IPS-NIHi7 (cell line): ENCODE measurements around the gene ZNF43.
"Not testable (repeated sequence)": the region's sequence is repeated elsewhere in the genome, so short reads cannot be mapped to it uniquely, and the experiment has no call there.

ENCODE experiments used
- DNase-seq: peaks from one replicate; pipeline ENCODE4 v3.0.0; 2012; ENCODE audit warnings: mixed read lengths; ENCODE audit errors: extremely low spot score

Gene ZNF43

DNA sequence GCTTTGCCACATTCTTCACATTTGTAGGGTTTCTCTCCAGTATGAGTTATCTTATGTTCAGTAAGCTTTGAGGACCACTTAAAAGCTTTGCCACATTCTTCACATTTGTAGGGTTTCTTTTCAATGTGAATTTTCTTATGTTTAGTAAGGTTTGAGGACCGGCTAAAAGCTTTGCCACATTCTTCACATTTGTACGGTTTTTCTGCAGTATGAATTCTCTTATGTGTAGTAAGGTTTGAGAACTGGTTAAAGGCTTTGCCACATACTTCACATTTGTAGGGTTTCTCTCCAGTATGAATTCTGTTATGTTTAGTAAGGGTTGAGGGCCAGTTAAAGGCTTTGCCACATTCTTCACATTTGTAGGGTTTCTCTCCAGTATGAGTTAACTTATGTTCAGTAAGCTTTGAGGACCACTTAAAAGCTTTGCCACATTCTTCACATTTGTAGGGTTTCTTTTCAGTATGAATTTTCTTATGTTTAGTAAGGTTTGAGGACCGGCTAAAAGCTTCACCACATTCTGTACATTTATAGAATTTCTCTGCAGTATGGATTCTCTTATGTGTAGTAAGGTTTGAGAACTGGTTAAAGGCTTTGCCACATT is 27.5 kb downstream of the ZNF43 start:
- DNase-seq = not testable (repeated sequence)

DNA sequence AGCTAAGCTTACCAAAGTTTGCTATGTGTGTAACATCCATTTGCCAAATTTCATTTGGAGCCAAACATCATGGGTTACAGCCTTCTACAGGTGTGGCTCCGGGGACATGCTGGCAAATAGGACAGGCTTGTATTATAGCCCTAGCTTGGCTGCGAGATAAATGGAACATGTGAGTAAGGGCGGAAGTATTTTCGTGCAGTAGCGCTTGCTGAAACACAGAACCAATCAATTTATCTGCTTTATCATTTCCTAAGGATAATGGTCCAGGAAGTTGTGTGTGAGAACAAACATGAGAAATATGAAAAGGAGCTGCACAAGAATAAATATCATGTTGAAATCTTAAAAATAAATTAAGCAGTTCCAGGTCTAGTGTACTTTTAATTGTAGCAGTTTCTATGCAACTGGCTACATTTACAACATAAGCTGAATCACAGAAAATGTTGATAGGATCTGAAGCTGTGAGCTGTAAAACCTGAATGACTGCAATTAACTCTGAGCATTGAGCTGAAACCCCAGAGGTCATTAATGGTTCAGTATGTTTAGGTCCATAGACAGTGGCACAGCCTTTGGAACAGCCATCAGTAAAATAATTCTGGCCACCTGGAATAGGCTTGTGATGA is 46.4 kb downstream of the ZNF43 start:
- DNase-seq = no peak

DNA sequence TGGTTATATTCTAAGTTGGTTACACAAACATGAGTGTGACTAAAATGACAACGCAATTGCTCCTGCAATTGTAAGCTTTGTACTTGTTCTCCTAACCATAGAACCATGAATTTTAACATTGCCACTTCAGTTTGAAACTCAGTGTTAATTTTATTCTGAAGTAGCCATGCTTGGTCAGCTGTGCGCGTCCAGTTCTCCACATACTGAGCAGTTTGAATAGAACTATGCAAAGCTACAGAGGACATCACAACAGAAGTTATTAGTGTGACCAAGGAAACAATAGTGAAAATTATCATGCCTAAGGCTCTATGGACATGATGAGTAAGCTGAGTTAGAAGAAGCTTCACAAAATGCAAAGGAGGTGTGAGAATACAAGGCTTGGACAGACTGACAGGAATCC is 49.0 kb downstream of the ZNF43 start:
- no peak for DNase-seq

DNA sequence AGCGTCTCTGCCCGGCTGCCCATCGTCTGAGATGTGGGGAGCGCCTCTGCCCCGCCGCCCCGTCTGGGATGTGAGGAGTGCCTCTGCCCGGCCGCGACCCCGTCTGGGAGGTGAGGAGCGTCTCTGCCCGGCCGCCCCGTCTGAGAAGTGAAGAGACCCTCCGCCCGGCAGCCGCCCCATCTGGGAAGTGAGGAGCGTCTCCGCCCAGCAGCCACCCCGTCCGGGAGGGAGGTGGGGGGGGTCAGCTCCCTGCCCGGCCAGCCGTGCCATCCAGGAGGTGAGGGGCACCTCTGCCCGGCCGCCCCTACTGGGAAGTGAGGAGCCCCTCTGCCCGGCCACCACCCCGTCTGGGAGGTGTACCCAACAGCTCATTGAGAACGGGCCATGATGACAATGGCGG is 60.2 kb downstream of the ZNF43 start:
- DNase-seq = not testable (repeated sequence)

DNA sequence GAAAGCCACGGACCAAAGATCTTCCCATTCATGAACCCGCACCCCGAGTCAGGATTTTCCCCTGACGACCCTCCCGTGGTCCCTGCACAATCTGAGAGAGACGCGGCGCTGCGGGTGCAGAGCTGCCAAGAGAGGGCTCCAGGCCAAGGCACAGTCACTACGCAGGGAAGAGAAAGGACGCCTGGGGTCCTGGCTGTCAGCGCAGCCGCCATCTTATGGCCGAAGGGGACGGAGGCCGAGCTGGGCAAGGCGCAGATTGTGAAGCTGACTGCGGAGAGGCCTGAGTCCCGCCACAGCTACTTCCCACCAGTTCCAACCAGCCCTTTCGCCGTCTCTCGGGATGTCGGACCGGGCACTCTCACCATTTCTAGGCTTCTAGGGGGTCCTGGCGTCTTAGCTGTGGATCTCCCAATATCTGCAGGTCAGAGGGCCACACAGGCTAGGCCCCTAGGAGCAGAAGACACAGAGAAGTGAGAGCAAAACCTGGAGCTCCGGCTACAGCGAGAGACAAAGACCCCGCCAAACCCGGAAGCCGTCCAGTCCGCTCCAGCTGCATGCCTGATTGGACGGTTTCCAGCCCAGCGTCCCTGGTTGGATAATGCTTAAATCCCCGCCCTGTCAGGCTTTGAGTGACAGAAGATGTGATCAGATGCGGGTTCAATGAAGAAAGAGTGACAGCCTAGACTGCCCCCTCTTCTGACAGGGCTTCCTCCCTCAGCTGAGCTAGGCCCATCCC is 68.7 kb downstream of the ZNF43 start, which contains the start of gene ZNF100:
Gene ZNF100 (minus strand): TSS at position 515 of the 736 bp plus-strand sequence. CDS start 150 bp downstream, at position 365.
- DNase-seq = peak; percentile 85

DNA sequence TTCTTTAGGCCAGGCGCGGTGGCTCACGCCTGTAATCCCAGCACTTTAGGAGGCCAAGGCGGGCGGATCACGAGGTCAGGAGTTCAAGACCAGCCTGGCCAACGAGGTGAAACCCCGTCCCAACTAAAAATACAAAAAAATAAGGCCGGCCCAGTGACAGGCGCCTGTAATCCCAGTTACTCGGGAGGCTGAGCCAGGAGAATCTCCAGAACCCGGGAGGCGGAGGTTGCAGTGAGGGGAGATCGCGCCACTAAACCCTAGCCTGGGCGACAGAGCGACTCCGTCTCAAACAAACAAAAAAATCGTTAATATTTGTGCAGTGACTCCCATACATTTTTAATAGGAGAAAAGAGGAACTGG is 69.3 kb downstream of the ZNF43 start:
- DNase-seq = not testable (repeated sequence)

DNA sequence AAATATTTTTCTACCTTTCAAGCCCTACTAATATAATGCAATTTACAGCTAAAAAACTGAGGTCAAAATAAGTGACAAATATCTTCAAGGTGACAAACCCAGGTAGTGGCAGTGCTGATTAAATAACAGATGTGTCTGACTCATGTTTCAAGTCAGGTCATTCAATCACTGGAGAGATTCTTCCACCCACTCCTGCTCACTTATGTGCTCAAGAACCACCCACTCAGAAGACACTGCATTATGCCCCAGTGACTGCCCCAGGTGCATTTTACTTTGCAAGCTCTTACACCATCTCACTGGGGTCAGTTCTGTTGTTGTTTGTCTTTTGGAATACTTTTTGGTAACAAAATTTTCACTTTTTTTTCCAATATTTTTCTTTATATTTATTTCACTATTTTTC is 70.8 kb downstream of the ZNF43 start:
- no peak for DNase-seq

DNA sequence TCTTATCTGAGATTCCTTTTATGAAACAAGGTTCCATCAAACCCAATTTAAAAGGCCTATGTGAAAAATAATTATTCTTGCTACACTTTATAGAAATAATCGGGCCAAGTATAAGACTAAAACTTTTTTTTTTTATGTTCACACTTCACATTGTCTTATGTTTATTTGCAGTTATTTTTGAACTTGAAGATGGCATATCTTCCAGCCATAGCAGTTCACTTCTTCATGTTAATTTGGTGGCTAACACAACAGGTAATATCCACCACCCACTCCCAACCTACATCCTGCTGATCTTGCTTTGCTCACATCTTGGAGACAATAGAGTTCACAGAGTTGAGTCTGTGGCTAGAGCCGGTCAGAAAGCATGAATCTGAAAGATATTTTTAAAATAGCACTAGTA is 74.4 kb downstream of the ZNF43 start:
- not testable (repeated sequence) for DNase-seq

DNA sequence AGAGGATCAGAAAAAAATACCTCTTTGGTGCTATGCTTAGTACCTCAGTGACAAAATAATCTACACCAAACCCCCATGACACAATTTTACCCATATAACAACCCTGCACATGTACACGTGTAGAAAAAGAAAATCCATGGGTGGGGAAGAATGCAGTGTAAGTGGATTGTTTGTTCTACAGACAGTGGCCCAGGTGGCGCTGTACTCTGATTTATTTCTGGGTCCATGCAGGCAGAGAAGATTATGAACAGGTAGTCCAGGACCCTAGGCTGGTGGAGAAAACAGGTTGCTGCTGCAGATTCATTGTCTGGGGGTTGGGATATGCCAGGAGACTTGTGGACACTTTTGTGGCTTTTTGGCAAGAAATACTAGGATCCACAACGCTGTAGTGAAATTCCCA is 77.7 kb downstream of the ZNF43 start:
- DNase-seq = no peak

DNA sequence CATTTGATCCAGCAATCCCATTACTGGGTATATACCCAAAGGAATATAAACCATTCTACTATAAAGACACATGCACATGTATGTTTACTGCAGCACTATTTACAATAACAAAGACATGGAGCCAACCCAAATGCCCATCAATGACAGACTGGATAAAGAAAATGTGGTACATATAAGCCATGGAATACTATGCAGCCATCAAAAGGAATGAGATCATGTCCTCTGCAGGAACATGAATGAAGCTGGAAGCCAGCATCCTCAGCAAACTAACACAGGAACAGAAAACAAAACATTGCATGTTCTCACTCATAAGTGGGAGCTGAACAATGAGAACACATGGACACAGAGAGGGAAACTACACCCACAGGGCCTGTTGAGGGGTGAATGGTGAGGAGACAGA is 80.4 kb downstream of the ZNF43 start:
- not testable (repeated sequence) for DNase-seq
